Measurements from ENCODE around the gene CNN3. TPM values are rescaled to one million over a fixed set of nuclear protein-coding genes. Genes with fewer than 3 reads are reported as not detected.

Gene CNN3
- 357 TPM for total RNA-seq (ENCODE audit: insufficient read depth, low replicate concordance)

DNA sequence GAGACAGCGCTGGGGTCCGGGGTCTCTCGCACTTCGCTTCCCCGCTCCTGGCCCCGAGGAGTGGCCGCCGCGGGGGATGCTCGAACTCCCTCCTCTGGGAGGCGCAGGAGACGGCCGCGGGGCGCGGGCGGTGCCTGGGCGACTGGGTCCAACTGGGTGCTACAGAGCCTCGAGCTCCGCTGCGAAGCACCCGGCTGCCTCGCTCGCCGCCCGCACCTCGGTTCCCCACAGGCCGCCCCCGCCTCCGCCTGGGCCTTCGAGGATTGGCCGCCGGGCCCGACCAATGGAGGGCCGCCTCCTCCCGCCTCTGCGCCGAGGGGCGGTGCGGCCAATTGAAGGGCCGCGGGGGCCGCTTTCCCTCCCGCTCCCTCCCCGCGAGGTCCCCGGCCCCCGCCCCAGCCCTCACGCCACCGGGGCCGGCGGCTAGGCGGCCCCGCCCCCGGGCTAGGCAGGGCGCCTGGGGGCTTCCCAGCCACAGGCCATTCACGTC lies at the start of gene CNN3:
TSS of gene CNN3 (minus strand) at position 196 of the 490 bp plus-strand sequence. CDS start 216 bp downstream, outside the sequence.
- DNase-seq (ENCODE audit: low spot score): peak; percentile 96

- DNase-seq (ENCODE audit: low spot score): peak; percentile 63
Observed at GRCh38 chr1:94974824-94975223, 47.9 kb upstream of the CNN3 start.

- DNase-seq (ENCODE audit: low spot score): peak; percentile 89
Observed at GRCh38 chr1:94974241-94974640, 47.3 kb upstream of the CNN3 start.

- DNase-seq (ENCODE audit: low spot score): peak; percentile 64
Observed at GRCh38 chr1:94973309-94973922, 46.5 kb upstream of the CNN3 start.

DNA sequence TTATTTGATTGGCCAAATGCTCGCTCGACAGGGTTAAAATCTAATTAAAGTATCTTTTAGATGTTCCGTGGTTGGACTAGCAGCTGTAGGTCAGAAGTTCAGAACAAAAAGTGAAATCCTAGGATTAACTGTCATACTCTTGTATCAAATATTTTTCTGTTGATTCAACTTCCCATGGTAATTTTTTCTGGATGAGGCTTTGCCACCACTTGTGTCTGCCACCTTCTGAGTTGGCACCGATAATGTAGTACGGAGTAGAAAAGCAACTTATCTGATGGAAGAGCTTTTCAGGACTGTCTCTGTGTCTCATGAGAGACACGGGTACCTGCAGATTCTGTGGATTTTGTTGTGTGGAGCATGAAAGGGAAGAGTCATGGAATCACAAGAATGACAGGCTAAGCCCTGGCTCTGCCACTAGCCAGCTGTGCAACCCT lies 44.6 kb upstream of the CNN3 start:
- peak; percentile 72 for DNase-seq (ENCODE audit: low spot score)

DNA sequence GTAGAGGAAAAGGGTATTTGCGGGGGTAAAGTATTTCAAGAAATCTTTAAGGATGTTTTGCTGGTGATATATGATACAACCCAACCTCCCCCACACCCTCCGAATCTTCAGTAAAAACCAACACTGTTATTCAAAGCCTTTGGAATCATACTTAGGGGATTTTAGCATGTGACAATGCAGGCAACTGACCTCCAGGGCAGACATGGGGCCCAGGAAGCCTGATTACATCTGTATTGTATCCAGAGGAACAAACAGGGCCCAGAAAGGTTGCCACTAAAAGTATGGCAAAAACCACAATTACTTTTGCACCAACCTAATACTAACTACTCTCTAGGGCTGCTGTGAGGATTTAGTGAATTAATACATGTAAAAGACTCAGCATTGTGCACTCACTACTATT lies 43.9 kb upstream of the CNN3 start:
- DNase-seq (ENCODE audit: low spot score): no peak

DNA sequence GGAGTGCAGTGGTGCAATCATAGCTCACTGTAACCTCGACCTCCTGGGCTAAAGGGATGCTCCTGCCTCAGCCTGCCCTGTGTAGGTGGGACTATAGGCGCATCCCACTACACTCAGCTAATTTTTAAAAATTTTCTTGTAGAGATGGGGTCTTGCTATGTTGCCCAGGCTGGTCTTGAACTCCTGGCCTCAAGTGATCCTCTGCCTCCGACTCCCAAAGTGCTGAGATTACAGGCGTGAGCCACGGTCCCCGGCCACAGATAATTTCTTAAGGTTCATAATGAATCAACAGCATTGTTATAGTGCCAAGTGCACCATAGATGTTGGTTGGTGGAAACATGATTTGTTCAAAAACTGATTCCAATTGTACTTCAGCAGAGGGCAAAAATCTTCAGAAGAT lies 42.2 kb upstream of the CNN3 start:
- DNase-seq (ENCODE audit: low spot score): no peak

DNA sequence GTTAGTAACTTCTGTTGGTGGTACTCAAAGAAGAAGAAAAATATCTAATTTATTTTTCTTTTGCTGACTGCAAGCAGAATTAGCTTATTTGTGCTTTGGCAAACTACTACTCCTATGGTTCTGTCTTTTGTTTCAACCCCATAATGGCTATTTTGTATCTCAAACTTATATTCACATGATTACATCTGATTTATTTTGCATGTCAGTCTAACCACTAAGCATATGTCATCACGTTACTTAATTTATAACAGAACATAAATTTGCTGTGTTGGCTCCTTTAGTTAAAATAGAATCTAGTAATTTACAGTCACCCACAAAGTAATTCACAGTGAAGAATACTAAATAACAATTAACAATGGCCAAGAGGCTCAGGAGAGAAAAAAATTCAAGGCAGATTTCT lies 39.1 kb upstream of the CNN3 start:
- no peak for DNase-seq (ENCODE audit: low spot score)

- no peak for DNase-seq (ENCODE audit: low spot score)
Observed at GRCh38 chr1:94963864-94964263, 37.0 kb upstream of the CNN3 start.

DNA sequence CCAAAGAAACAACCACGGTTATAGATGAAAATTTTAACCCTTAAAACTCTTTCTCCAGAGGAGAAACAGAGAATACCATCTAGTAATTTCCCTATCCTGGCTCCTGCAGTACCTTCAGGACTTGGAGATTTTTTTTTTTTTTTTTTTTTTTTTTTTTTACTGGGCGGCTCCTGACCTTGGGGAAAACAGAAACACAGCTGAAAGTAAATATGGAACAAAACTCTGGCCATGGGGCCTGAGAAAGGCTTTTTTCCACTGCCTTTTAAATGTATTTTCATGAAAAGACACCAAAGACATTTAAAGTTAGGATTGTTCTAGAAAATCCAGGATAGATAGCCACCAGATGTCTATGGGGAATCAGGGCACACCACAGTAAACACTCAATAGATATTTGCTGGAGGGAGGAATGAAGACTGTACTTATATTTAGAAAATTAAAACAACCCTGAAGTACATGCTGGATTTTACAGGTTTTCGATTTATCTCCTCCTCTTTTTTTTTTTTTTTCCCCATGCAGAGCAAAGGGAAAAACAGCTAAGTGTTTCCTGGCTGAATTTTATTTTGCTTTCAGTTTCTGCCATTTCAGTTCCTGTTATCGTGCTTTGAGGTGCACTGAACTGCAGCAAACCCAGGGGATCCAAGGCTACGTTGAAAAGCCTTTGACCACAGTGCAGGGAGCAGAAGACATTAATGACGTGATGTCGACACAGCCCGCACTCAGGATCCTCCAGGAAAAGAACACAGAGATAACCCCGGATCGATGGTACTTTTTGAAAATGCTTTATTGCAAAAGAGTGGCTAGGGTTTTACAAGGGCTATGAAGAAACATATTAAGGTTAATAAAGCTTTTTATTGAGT lies 35.7 kb upstream of the CNN3 start:
- peak; percentile 70 for DNase-seq (ENCODE audit: low spot score)

GRCh38 chr1:94961988-94962387 lies 35.1 kb upstream of the CNN3 start:
- no peak for DNase-seq (ENCODE audit: low spot score)

DNA sequence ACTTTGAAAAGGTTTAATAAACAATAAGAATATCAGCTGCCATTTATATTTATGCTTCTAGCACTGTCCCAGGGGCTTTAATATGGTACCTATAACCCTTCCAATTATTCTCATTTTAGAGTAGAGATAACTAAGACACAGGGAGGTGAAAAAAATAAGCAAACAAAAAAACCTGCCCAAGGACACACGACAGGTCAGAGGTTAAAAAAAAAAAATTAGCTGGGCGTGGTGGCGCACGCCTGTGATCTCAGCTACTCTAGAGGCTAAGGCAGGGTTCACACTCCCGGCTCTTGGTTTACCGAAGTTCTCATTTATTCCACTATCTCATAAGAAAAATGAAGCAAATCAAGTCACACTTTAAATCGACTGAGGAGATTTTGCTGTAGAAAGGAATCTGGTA lies 34.7 kb upstream of the CNN3 start:
- DNase-seq (ENCODE audit: low spot score): no peak

DNA sequence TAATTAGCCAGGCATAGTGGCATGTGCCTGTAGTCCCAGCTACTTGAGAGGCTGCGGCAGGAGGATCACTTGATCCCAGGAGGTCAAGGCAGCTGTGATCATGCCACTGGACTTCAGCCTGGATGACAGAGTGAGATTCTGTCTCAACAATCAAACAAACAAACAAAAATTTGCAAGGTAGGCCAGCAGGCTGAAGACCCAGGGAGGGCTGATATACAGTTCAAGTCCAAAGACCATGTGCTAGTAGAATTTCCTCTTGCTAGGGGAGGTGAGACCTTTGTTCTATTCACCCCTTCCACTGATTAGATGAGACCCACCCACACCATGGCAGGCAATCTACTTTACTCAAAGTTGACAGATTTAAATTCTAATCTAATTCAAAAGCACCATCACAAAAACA lies 31.2 kb upstream of the CNN3 start:
- no peak for DNase-seq (ENCODE audit: low spot score)

- DNase-seq (ENCODE audit: low spot score): peak; percentile 83
Observed at GRCh38 chr1:94955767-94956632, 29.1 kb upstream of the CNN3 start.

DNA sequence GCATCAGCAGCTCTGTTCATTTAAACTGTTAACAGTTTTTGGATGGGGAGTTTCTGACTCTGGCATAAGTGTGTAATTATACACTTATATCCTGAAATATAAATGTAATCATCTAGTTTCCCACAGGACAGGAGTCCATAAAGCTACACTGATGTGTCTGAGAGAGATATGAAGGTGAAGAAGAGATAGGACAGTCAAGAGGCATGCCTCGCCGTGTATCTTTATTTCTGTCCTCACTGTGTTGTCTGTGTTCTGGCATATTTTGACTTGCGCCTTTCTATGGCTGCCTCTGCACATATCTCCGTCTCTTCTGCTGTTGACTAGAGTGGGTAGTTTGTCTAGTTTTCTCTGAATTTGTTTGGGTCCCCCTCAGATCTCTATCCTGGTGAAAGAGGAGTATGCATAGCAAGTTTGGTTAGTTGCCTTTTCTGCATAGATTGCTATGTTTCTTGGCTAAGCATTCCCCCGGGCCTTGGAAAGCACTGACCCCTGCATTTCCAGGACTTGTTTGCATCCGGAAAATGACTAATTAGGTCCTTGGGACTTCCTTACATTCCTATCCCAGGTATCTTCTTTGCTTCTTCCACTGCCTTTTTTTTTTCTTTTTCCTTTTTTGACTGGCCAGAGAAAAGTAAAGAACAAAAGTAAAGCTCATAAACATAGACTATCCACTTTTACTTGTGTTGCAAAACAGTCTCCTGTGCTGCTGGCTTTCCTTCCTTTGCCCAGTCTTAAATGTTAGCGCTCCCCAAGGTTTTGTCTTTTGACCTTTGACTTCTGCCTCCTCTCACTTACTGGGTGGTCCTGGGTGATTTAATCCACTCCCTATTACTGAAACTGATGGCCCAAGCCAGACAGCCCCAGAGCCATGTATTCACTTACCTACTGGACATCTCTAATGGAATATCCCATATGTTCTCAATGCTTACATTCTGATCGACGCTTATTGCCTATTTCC lies 27.6 kb upstream of the CNN3 start:
- DNase-seq (ENCODE audit: low spot score): peak; percentile 47

- peak; percentile 74 for DNase-seq (ENCODE audit: low spot score)
Observed at GRCh38 chr1:94953746-94954145, 26.8 kb upstream of the CNN3 start.

GRCh38 chr1:94953107-94953506 lies 26.2 kb upstream of the CNN3 start:
- no peak for DNase-seq (ENCODE audit: low spot score)

- no peak for DNase-seq (ENCODE audit: low spot score)
Observed at GRCh38 chr1:94952539-94952938, 25.6 kb upstream of the CNN3 start.

- DNase-seq (ENCODE audit: low spot score): peak; percentile 67
Observed at GRCh38 chr1:94951509-94952208, 24.7 kb upstream of the CNN3 start.

- no peak for DNase-seq (ENCODE audit: low spot score)
Observed at GRCh38 chr1:94951046-94951445, 24.1 kb upstream of the CNN3 start.

Data from umbilical cord (tissue), 2 donors.